ENCODE measurements around the gene AVL9.

Gene AVL9

DNA sequence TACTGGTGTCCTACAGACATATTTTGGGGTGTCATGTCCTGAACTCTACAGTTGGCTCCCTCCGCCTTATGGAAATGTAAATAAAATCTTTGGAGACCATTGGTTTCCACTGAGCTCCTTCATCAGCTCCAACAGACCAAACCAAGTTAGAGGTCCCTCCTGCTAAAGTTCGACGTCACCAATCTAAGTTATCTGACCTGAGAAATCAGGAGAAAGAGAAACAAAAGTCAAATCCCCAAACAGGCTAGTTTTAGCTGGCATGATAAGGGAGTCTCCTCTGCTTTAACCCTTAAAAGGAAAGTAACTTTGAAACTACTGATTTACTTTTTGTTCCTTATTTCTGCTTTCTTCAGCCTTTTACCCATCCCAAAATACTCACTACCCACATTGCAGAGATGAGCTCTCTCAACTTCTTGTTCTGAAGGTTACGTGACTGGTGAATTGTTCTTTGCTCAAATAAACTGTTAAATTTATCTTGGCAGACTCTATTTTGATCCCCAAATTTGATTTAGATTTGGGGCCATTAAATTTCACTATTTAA is 39.9 kb downstream of the AVL9 start:
- no peak for DNase-seq

DNA sequence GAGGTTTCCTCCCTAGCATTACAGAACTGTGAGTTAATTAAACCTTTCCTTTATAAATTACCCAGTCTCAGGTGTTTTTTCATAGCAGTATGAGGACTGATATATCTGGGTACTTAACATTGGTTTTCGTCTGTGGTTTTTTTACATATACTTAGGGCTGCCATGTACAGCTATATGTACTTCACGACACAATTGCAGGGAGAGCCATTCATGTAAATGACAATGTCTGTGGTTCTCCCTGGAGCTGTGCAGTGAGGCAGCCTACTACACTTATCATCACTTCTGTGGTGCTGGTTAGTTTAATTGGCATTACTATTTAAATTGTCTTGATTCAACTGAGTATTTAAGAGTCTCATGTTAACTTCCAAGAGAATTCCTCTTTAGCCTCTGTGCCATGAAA is 40.7 kb downstream of the AVL9 start:
- DNase-seq: no peak

DNA sequence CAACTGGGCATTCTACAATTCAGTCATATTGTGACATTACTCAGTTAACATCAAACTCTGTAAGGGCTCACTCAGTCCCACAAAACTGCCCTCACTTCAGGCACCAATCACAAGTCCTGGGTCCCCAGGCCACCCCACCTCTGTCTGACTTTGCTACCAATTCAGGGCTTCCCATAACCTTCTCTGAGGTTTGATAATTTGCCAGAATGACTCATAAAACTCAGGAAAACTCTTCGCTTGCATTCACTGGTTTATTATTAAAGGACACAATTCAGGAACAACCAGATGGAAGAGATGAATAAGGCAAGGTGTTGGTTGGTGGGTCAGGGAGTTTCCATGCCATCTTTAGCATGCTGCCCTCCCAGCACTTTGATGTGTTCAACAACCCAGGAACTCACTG is 41.3 kb downstream of the AVL9 start:
- DNase-seq: no peak

DNA sequence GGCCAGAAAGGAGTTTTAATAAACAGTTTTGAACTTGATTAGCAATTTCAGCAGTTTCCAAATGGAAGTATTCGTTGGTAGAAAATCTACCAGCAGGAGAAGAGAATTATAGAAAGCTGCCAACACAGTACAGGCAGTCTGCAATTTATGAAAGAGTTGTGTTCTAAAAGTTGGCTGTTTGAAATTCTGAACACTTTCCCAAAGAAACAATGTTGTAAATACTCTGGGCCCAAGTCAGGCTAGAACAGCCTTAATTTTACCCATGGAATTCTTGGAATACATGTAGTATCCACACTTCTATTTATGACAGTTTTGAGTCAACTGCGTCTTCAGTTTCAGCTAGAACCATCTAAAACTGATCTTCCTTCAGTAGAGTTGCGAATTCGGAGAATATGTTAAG is 42.5 kb downstream of the AVL9 start:
- DNase-seq: no peak

DNA sequence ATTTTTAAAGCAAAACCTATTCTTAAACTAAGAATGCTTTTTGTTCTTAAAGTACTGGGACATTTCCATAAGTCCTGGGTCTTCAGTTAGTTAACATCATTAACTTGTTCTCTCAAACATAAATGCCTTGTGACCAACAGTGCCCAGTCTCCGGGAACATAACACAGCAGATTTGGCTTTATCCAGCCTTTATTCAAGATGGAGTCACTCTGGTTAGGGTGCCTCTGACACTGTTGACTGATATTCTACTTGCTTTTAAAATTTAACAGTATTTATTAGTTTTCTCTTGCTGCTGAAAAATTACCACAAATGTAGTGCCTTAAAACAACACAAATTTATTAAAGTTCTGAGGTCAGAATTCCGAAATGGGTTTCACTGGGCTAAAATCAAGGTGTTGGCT is 44.1 kb downstream of the AVL9 start:
- DNase-seq: no peak

DNA sequence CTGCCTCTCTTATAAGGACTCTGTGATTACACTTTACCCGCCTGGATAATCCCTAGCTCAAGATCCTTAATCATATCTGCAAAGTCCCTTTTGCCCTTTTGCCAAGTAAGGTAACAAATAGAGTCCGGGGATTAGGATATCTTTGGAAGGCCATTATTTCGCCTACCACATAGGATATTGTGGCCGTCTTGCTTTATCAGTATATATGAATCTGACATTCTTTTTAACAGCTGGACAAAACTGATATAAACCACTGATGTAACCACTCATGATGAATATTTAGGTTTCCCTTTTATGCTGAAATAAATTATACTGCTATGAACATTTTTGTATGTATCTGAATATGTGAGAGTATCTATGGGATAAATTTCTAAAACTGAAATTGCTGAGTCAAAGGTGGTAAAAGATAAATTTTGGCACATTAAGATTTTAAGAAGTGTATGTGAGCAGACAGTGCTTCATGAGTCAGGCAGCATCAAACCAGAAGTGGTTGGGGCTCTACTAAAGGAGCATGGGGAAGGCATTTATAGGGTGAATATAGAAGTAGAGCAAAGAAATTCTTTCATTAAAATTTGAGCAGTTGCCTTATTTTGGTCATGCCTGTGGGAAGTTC is 44.7 kb downstream of the AVL9 start:
- DNase-seq: no peak

DNA sequence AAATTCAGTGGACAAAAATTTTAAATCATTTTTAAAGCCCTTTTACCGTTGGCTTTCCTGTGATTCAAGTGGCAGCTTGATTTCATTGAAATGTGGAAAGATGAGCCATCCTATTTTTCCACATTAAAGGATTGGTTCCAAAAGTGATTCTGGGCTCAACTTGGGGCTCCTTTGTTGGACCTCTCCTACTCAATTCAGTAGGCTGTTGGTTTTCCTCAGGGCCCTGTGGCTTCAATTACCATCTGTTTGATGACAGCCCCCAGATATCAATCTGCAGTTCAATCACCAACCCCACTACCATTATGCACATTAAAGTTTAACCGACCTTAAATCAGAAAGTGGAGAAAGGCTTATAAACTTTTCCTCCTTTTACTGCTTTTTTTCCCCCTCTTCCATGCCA is 47.3 kb downstream of the AVL9 start:
- DNase-seq: no peak

DNA sequence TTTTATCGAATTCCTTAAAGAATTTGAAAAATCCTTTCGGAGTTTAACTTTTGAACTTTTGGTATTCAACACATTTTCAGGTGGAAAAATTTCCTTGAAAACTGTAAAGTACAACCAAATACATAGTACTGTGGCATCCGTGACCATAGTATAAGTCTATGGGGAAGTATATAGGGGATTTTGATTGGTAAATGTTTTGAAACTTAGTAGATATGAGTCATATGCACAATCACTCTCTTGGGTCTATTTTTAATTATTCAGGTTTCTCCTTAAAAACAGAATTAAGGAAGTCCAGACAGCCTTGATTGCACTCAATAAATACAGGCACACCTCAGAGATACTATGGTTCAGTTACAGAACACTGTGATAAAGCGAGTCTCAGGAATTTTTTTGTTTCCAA is 64.2 kb downstream of the AVL9 start:
- DNase-seq: no peak

DNA sequence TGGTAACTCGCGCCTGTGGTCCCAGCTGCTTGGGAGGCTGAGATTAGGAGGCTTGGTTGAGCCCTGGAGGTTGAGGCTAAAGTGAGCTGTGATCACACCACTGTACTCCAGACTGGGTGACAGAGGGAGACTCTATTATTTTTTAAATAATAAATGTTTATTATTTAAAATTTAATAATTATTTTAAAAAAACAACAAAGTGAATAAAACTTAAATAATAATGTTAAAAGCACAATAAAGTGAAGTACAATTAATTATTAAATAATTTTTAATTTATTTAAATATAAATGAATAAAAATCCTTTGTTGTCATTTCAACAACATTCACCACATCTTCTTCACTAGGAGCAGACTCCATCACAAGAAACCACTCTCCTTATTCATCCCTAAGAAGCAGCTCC is 64.8 kb downstream of the AVL9 start:
- no peak for DNase-seq

DNA sequence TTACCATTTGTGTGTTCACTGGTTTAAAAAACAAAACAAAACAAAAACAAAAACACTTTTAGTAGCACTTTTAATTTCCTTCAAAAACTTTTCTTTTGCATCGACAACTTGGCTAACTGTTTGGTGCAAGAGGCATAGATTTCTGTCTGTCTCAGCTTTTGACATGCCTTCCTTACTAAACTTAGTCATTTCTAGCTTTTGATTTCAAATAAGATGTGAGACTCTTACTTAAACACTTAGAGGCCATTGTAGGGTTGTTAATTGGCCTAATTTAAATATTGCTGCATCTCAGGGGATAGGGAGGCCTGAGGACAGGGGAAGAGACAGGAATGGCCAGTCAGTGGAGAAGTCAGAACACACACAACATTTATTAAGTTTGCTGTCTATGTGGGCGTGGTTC is 66.3 kb downstream of the AVL9 start:
- no peak for DNase-seq

DNA sequence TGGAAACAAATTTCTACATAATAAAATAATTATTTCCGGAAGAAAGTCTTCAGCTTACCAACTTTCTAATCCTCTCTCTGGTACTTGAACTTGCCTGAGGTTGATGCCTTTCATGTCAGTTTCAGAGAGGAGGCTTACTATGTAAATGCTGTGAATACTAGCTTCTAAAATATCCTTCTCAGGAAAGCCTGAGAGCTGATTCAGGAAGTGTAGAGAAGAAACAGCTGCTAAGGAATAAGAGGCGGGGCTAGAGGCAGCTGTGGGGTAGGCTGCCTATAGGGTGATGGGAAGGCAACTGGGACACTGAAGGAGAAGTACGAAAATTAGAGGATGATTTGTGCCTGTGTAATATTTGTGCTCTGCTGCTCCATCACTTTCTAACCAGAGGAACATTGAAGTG is 69.3 kb downstream of the AVL9 start:
- DNase-seq: peak; percentile 23

DNA sequence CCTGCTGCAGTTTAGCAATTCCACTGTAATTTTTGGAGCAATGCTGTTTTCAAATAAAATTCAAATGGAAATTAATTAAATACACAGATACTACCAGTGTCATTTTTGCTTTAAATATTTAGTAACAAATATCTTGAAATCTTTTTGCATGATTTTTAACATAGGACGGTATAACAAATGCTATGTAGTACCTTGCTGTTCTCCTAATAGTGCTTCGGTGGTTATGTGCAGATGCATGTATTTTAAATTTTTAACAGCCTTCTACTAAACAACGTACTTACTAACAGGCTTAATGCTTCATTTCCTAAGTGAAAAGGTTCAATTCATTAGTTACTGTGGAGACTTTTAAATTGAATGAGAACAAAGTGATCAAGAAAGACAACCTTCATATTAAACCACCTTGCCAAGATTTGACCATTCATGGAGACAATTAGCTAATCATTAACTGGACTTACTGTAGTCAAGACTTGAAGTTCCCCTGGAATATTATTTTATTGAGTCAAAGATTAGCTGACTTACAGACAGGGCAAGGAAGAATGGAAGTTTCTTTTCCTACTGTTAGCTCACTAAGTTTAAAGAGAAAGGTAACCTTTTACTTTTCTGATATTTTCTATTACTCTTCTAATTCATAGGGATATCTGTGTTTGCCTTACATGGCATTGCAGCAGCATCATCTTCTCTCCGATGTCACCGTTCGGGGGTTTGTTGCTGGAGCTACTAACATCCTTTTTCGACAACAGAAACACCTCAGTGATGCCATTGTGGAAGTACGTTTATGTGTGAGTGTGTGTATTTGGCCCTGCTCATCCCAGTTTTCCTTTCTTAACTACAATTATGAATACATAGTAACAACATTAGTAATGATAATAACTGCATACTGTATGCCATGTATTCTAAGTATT is 74.3 kb downstream of the AVL9 start:
- DNase-seq: no peak

DNA sequence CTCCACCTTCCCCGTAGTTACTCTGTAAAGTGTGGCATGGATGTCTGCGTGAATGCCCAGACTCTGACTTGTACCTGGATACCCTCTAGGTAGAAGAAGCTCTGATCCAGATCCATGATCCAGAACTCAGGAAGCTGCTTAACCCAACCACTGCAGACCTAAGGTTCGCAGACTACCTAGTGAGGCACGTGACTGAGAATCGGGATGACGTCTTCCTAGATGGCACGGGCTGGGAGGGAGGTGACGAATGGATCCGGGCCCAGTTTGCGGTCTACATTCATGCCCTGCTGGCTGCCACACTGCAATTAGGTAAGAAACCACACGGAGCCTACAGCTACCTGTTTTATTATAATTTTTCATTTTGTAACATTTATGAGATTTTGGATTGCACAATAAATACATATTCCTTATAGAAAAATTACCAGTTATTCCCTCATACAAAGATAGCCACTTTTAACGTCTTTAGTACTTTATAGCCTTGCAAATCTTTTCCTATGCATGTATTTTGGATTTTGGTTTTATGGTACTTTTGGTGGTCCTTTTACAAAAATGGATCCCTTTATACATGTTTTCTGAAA is 77.9 kb downstream of the AVL9 start:
- no peak for DNase-seq

DNA sequence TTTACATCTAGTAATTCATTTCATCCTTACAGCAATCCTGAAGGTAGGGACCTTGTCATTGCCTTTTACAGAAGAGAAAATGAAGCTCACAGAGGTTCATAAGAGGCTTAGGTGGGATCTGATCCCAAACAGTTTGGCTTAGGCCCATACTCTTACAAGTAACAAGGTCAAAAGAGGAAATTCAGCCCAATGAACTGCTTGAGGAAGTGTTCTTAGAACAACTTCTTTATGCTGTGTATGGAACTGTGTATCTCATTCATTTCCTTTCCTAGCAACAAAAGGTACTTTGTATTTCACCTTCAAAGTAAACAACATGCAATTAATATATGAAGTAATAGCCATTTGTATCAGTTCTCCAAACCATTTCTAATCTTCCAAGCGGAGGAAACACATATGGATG is 79.3 kb downstream of the AVL9 start:
- DNase-seq: no peak

DNA sequence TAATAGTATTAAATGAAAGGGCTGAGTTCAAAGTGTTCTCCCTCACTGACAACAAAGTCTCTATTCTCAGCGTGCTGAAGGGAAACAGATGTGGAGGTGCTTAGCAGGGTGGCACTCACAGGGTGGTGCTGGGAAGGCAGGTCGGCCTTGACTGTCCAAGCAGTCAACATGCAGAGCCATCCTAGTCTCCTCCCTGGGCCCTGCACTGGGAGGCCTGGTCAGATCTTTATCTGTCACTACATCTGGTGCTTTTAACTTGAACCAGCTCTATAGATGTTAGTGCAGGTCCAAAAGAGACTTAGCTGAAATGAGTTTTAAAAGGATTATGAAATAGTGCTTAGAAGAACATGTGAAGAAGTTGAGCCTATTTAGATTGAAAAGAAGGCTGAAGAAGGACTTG is 82.1 kb downstream of the AVL9 start:
- no peak for DNase-seq

DNA sequence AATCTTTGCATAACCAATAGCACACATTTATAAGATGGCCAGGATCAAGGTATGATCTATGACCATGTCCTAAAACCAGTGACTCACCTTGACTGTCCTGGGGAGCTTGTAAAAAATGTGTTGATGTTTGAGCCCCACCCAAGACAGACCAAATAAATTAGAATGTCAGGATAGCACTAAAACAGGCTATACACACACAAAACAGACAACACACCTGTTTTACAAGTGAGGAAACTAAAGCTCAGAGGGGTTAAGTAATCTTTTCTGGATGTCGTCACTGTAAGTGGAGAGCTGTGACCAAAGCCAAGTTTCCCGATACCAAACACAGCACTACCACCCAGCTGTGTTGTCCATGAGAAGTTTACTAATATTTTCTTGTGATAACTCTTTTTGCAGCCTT is 84.5 kb downstream of the AVL9 start:
- no peak for DNase-seq

DNA sequence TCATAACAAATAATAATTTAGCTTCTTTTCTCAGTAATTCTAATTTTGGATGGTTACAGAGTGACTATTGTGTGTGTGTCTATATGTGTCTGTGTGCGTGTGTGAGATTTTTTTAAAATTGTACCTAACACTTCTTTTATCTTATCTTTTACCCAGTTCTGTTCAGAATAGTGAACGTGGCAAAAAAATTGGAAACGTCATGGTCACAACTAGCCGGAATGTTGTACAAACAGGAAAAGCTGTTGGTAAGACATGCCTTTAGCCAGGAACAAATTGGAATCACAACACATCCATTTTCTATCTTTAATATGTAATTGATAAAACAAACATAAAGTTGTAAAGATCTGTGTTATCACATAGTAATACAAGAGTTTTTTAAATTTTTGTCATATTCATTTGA is 85.4 kb downstream of the AVL9 start:
- no peak for DNase-seq

DNA sequence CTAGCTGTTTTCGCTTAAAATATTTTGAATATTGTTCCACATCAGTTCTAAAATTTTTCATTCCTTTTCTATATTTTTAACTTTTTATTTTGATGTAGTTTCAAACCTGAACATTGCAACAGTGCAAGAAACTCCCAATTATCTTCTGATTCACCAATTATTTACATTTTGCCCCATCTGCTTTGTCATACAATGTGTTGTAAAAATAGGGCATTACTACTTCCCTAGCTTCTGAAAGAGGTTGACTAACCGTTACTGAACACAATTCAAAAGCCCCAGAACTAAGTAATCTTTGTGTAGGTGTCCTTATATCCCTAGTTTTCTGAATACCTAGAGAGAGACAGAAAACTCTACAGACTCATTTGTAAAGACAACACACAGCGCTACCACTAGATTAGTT is 86.7 kb downstream of the AVL9 start:
- no peak for DNase-seq

DNA sequence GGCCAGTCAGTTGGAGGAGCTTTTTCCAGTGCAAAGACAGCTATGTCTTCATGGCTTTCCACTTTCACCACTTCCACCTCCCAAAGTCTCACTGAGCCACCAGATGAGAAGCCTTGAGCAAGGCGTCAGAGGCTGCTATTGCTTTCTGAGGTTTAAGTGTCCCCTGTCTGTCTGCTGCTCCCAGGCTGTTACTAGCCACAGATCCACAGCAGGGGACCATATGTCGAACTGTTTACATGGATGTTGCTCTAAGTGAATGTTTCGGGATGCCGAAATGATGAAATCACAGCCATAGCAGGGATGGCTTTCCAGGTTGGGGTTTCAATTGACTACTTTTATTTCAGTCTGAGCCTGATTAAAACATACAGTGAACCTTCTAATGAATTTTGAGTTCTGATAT is 88.5 kb downstream of the AVL9 start:
- peak; percentile 39 for DNase-seq

DNA sequence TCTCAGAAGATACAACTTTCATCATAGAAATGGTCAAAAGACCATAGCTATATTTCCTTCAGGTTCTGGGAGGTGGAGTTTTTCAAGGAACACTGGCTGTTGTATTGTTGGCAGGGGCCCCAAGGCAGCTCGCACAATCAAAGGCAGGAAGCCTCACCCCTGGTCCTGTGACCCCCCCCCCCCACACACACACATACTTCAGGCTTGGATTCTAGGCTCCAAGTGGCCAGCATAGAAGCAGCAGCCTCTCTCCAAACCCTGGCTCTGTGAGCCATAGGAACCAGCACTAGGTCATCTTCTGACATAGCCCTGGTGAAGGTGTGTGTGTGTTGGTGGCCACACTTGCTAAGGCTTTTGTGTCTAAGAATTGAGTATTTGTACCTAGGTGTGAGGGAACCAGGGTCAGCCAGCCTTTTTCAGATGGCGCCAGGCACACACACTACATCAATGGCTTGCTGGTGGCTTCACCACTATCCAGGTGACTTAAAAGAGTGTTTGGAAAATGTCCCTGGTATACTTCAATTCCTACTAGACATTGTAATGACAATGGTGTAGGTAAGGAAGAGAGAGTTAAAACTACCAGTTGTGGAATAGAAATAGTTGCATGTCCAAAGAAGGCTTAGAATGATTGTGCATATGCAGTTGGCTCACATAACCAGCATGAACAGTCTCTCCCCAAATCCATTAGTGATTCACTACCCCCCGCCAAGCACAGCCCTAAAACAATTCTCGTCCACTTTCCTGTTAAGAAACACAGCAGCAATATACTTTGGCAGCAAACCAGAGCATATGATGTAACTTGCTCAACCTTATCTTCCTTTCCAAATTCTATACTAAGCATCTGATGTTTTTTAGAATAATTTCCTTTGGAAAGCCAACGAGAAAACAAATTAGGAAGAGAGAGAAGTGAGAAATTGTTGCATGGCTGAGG is 91.3 kb downstream of the AVL9 start:
- peak; percentile 56 for DNase-seq

DNA sequence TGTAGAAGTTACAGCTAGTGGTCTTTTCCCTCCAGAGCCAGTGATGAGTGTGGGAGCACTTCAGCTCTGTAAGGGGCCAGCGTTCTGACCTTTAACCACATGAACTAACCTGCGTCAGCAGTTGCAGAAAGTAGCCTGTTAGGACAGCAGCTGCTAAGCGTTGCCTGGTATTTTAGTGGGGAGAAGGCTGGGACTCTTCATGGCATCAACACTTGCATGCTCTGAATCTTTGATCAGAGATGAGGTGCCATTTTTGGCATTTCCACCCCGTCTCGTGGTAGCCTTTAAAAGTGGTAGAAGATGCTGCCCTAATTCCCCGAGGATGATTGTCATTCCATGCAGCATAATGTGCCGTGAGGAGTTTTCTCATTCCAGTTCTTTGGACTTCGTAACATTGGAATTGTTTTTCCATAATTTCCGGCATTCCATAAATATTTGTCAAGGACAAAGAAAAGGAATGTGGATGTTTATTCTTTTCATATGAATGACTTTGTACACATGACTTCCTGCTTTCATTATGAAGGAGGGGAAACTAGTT is 92.2 kb downstream of the AVL9 start:
- DNase-seq: peak; percentile 50

DNA sequence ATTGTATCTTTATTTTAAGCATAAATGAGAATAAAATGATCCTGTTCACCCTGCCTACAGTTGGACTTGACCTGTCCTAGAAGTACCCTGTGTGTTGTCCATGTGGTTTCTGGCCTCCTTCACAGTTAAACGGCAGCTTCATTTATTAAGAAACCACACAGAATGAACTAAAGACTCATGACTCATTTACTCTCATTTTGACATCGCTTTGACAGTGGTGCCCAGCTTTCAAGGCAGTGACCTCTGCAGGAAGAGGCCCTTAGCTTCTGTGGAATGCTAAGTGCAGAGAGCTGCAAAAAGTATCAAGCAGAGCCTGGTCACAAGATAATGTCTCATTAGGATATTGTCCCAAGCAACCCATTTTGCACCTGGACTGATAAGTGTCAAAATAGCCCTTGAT is 93.4 kb downstream of the AVL9 start:
- DNase-seq: peak; percentile 65

DNA sequence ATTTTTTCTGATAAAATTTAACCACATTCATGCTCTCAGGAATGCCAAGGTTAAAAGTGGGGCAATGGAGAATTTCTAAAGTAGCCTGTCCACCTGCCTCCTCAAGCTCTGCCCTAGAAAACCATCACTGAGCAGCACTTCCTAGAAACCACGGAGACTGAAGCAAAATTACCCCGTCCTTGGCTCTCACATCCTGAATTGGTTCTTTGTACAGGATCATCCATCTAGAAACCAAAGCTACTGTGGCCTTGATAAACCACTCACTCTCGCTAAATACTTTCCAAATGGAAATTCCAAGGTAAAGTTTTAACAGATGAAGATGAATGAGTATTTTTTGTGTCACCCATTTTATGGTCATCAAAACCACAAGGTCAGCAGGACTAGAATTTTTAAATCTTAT is 96.6 kb downstream of the AVL9 start:
- DNase-seq: peak; percentile 37

Measured in eye (tissue), 1 donor.